ENCODE data around the gene SGTA. TPM values are rescaled to one million over a fixed set of nuclear protein-coding genes. Genes with fewer than 3 reads are reported as not detected.
"Not testable (repeated sequence)": the region's sequence is repeated elsewhere in the genome, so short reads cannot be mapped to it uniquely, and the experiment has no call there.

Gene SGTA
- total RNA-seq, 1 experiment from 2014 or later, result 67.0 TPM

DNA sequence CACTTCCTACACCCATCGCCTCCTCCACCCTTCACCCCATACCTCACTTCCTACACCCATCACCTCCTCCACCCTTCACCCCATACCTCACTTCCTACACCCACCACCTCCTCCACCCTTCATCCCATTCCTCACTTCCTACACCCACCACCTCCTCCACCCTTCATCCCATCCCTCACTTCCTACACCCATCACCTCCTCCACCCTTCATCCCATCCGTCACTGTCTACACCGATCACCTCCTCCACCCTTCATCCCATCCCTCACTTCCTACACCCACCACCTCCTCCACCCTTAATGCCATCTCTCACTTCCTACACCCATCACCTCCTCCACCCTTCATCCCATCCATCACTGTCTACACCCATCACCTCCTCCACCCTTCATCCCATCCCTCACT lies 69.9 kb downstream of the SGTA start:
- not testable (repeated sequence) for H3K4me3 ChIP-seq; H3K27ac ChIP-seq; DNase-seq (ENCODE audit: low read depth in 1 of 2, low spot score in 2 of 2); H3K9me3 ChIP-seq (replicated peaks); H3K4me1 ChIP-seq (replicated peaks); H3K36me3 ChIP-seq
- H3K27me3 ChIP-seq (replicated peaks), result peaks cover 23% of the 10 kb centered on the region

DNA sequence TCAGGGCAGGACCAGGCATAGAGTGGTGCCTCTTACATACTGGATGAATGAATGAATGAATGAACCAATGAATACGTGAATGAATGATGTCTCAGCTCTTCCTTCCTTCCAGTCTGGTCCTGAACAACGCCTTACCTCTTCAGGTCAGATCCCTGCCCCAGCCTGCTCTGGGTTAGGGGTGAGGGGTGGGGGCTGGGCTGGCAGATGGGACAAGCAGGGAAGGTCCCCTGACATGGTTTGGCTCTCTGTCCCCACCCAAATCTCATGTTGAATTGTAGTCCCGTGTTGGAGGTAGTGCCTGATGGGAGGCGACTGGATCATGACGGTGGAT lies 71.2 kb downstream of the SGTA start:
- Histone ChIP-seq H3K27me3 (replicated peaks) (peaks cover 26% of the 10 kb centered on the region), H3K9me3 (replicated peaks) (peaks cover 9% of the 10 kb centered on the region), H3K4me3 (no peak overlapping the region), H3K4me1 (replicated peaks) (no peaks in the 10 kb centered on the region; the same call in 1 of the 2 replicates), H3K36me3 (no peaks in the 10 kb centered on the region), H3K27ac (no peak overlapping the region)
- no peak for DNase-seq (ENCODE audit: low read depth in 1 of 2, low spot score in 2 of 2)

DNA sequence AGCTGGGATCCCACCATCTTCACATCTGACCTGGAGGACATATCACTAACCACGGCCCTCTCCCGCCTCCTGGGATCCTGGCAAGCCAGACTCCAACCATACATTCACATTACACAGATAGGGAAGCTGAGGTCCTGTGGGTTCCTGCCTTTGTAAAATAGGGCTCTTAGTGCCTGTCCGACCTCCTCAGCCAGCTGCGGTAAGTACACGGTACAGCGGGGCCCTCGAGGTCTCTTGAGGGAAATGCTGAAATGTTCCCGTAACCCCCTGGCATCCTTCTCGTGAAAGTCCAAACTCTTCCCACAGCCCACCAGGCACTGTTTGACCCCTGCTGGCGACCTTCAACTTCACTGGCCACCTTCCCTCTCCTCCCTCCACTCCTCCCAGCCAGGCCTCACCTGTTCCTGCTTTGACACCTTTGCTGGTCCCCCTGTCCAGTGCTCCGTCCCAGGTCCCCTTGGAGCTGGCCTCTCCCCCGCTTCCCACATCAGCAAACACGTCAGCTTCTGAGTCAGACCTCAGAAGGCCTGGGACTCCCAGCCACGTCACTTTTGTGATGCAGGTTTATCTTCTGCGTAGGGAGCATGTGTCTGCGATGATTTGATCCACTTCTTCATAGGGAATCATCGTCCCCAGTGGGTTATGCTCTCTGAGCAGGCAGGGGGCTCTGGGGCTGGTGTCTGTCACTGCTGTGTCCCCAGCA lies 71.8 kb downstream of the SGTA start:
- Histone ChIP-seq H3K27ac (no peak overlapping the region), H3K4me1 (replicated peaks) (no peaks in the 10 kb centered on the region; the same call in 1 of the 2 replicates), H3K36me3 (no peaks in the 10 kb centered on the region), H3K4me3 (no peak overlapping the region), H3K27me3 (replicated peaks) (peaks cover 26% of the 10 kb centered on the region), H3K9me3 (replicated peaks) (peaks cover 9% of the 10 kb centered on the region)
- DNase-seq (ENCODE audit: low read depth in 1 of 2, low spot score in 2 of 2), result no peak

DNA sequence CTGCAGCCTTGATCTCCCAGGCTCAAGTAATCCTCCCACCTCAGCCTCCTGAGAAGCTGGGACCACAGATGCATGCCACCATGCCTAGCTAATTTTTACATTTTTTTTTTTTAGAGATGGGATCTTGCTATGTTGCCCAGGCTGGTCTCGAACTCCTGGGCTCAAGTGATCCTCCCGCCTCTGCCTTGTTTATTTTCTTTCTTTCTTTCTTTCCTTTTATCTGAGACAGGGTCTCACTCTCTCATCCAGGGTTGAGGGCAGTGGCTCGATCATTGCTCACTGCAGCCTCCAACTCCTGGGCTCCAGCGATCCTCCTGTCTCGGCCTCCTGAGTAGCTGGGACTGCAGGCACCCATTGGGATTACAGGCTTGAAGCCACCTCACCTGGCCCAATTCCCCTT lies 76.8 kb downstream of the SGTA start:
- no peak overlapping the region for H3K27ac ChIP-seq
- no peak overlapping the region for H3K4me3 ChIP-seq

More for the DNA sequence above, 76.8 kb downstream of the SGTA start:
- Histone ChIP-seq H3K36me3 (no peaks in the 10 kb centered on the region), H3K9me3 (replicated peaks) (no peaks in the 10 kb centered on the region), H3K4me1 (replicated peaks) (no peaks in the 10 kb centered on the region; the same call in 1 of the 2 replicates), H3K27me3 (replicated peaks) (peaks cover 42% of the 10 kb centered on the region)
- no peak for DNase-seq (ENCODE audit: low read depth in 1 of 2, low spot score in 2 of 2)

Other genes with a start within 250 kb of the SGTA start
- gene GNG7, start 80.6 kb downstream of the SGTA start, total RNA-seq (2014; rRNA removed; shearing (Covaris generic)), result 0.03 TPM in 1 of 2 replicates, not detected in the other
- not detected in 2 replicates for gene DIRAS1, start 61.9 kb downstream of the SGTA start, total RNA-seq (2014; rRNA removed; shearing (Covaris generic))
- 67.6 and 74.4 TPM in 2 replicates for gene SLC39A3, start 43.3 kb downstream of the SGTA start, total RNA-seq (2014; rRNA removed; shearing (Covaris generic))
- 146 and 185 TPM in 2 replicates for gene THOP1, start 2.2 kb upstream of the SGTA start, total RNA-seq (2014; rRNA removed; shearing (Covaris generic))
- 1.7 and 2.7 TPM in 2 replicates for gene ZNF554, start 36.6 kb upstream of the SGTA start, total RNA-seq (2014; rRNA removed; shearing (Covaris generic))
- 2.9 and 5.2 TPM in 2 replicates for gene ZNF555, start 58.2 kb upstream of the SGTA start, total RNA-seq (2014; rRNA removed; shearing (Covaris generic))
- gene ZNF556, start 84.1 kb upstream of the SGTA start, total RNA-seq (2014; rRNA removed; shearing (Covaris generic)), result 0.08 and 0.09 TPM in 2 replicates
- gene ZNF57, start 117.7 kb upstream of the SGTA start, total RNA-seq (2014; rRNA removed; shearing (Covaris generic)), result 3.3 and 4.3 TPM in 2 replicates
- 4.5 and 5.6 TPM in 2 replicates for gene ZNF77, start 161.7 kb upstream of the SGTA start, total RNA-seq (2014; rRNA removed; shearing (Covaris generic))
- 2.0 and 7.2 TPM in 2 replicates for gene TLE6, start 194.3 kb upstream of the SGTA start, total RNA-seq (2014; rRNA removed; shearing (Covaris generic))
- gene TLE2, start 246.0 kb upstream of the SGTA start, total RNA-seq (2014; rRNA removed; shearing (Covaris generic)), result 19.2 and 19.9 TPM in 2 replicates

Measured in SJSA1 (cell line).